K562 (cell line): ENCODE data around the gene POLR3H. TPM values are rescaled to one million over a fixed set of nuclear protein-coding genes. Genes with fewer than 3 reads are reported as not detected.

Experiments
- ATAC-seq: fragments of 200-7000 bp; cut with Tn5 transposase; 3 replicates; pipeline ENCODE4 v1.9.1; 2020; ENCODE audit warnings: moderate library complexity
- BruUV-seq: library from RNA; stranded (reverse); fragments of 400-500 nt; replicated peaks from 2 replicates; lab custom pipeline; 2021; lab: Mats Ljungman, UMichigan
- CTCF ChIA-PET: fragments of 300-600 bp; formaldehyde crosslinking; extraction: SDS; loops from one replicate; lab custom pipeline; 2021; ENCODE audit warnings: low intra/inter-chr PET ratio; lab: Yijun Ruan, JAX
- POLR2A ChIA-PET: fragments of 300-600, 350-650 bp; sonication (Branson Sonifier 250); formaldehyde crosslinking; extraction: SDS; loops from one replicate; lab custom pipeline; 2021; ENCODE audit warnings: antibody characterized with exemption, inconsistent platforms; lab: Yijun Ruan, JAX
- DNase-seq, 4 experiments: peaks; one replicate each; pipeline versions ENCODE4 v3.0.0 to v3.0.0-alpha.2; 2011 to 2018; ENCODE audit warnings: low spot score in 3 of 4, mixed read lengths in 3 of 4; ENCODE audit errors: extremely low read depth in 1 of 4
- FAIRE-seq: peaks from 2 replicates; lab custom pipeline; 2011; peaks lifted over from hg19 to GRCh38; lab: Jason Lieb, UNC
- H2AFZ ChIP-seq: 2 replicates; pipeline ENCODE4 v1.6.0; 2011; ENCODE audit warnings: low read depth, low read length, control low read depth, inconsistent platforms
- H3K27ac ChIP-seq: fragments of 200-600 bp; 3 replicates; pipeline ENCODE4 v1.8.0; 2011; ENCODE audit warnings: low read depth, mild to moderate bottlenecking, control low read depth, inconsistent platforms, low read length, moderate library complexity, mixed read lengths; ENCODE audit errors: extremely low read depth
- H3K27me3 ChIP-seq, 2 experiments: fragments of 300-600 bp in 1 of 2; 2 replicates in 1 of 2; 3 replicates in 1 of 2; pipeline versions ENCODE4 v1.6.0 to v1.8.0; 2011; ENCODE audit warnings: inconsistent platforms in 2 of 2, low read length in 2 of 2, mild to moderate bottlenecking in 1 of 2, mixed read lengths in 1 of 2, moderate library complexity in 1 of 2; ENCODE audit not compliant: control insufficient read depth in 2 of 2, insufficient read depth in 2 of 2
- H3K36me3 ChIP-seq: fragments of 300-600 bp; 3 replicates; pipeline ENCODE4 v1.8.0; 2011; ENCODE audit warnings: mild to moderate bottlenecking, low read length, inconsistent platforms; ENCODE audit not compliant: control insufficient read depth, insufficient read depth
- H3K4me1 ChIP-seq, 2 experiments: fragments of 200-600 bp in 1 of 2; replicated peaks in 1 of 2; 2 replicates in 1 of 2; 3 replicates in 1 of 2; pipeline versions ENCODE4 v1.5.1 to v1.8.0; 2011; ENCODE audit warnings: inconsistent platforms in 2 of 2, low read length in 2 of 2, mild to moderate bottlenecking in 1 of 2, mixed read lengths in 1 of 2, moderate library complexity in 1 of 2; ENCODE audit not compliant: control insufficient read depth in 2 of 2, insufficient read depth in 2 of 2
- H3K4me2 ChIP-seq: 2 replicates; pipeline ENCODE4 v1.6.1; 2011; ENCODE audit warnings: low read length, control low read depth, inconsistent platforms, mixed read lengths; ENCODE audit not compliant: insufficient read depth
- H3K4me3 ChIP-seq: fragments of 200-600 bp; sonication (generic), shearing (Covaris generic); 2 replicates; pipeline ENCODE4 v1.5.1; 2016; ENCODE audit warnings: control low read depth, inconsistent platforms
- H3K79me2 ChIP-seq: fragments of 200-600 bp; 3 replicates; pipeline ENCODE4 v1.8.0; 2011; ENCODE audit warnings: low read length, inconsistent platforms; ENCODE audit not compliant: control insufficient read depth, insufficient read depth
- H3K9ac ChIP-seq, 2 experiments: 2 replicates each; pipeline versions ENCODE4 v1.6.0 to v1.6.1; 2011; ENCODE audit warnings: low read depth in 2 of 2, low read length in 2 of 2, control low read depth in 1 of 2, inconsistent platforms in 1 of 2, mild to moderate bottlenecking in 1 of 2, mixed read lengths in 1 of 2; ENCODE audit not compliant: insufficient read depth in 1 of 2
- H3K9me1 ChIP-seq: one replicate; pipeline ENCODE4 v1.6.0; 2011; ENCODE audit warnings: inconsistent platforms, mild to moderate bottlenecking, low read length, moderate library complexity; ENCODE audit not compliant: control insufficient read depth, insufficient read depth
- H3K9me3 ChIP-seq: replicated peaks from 2 replicates; pipeline ENCODE4 v1.5.1; 2011; ENCODE audit warnings: low read depth, low read length, inconsistent platforms; ENCODE audit not compliant: control insufficient read depth, insufficient read depth
- H4K20me1 ChIP-seq: replicated peaks from 2 replicates; pipeline ENCODE4 v1.6.1; 2011; ENCODE audit warnings: low read length, inconsistent platforms, mixed read lengths; ENCODE audit not compliant: control insufficient read depth, insufficient read depth
- HSF4 ChIP-seq: fragments of 250-450 bp; sonication (Bioruptor Pico); IDR thresholded peaks from 2 replicates; pipeline ENCODE4 v2.1.2; 2022; ENCODE audit warnings: mild to moderate bottlenecking, moderate library complexity, borderline replicate concordance
- MCM5 ChIP-seq: fragments of 450-650 bp; IDR thresholded peaks from 2 replicates; pipeline ENCODE4 v1.6.1; 2016; ENCODE audit warnings: low read depth
- MLX ChIP-seq, 2 experiments: fragments of 450-650 bp in 1 of 2; sonication (generic) in 1 of 2; formaldehyde crosslinking; conservative IDR thresholded peaks; 2 replicates each; pipeline versions ENCODE4 v1.4.0 to v1.8.1; 2020 to 2022; ENCODE audit warnings: mild to moderate bottlenecking in 1 of 2, missing genetic modification reagents in 1 of 2
- NR3C1 ChIP-seq: sonication (generic); formaldehyde crosslinking; IDR thresholded peaks from 2 replicates; pipeline ENCODE4 v1.8.1; 2022; ENCODE audit warnings: missing genetic modification reagents
- RUNX1 ChIP-seq: sonication (generic); IDR thresholded peaks from 2 replicates; pipeline ENCODE4 v1.6.1; 2016; ENCODE audit warnings: antibody characterized with exemption, low read depth
- SP2 ChIP-seq: IDR thresholded peaks from 2 replicates; pipeline ENCODE4 v1.6.1; 2011; ENCODE audit warnings: mild to moderate bottlenecking, low read depth, low read length, moderate library complexity; ENCODE audit not compliant: poor library complexity, severe bottlenecking; ENCODE audit errors: extremely low read depth
- TCF3 ChIP-seq: sonication (generic); formaldehyde crosslinking; IDR thresholded peaks from 2 replicates; pipeline ENCODE4 v1.4.0; 2020; ENCODE audit warnings: mild to moderate bottlenecking, missing genetic modification reagents
- ZBTB49 ChIP-seq: sonication (generic); formaldehyde crosslinking; IDR thresholded peaks from 2 replicates; pipeline ENCODE4 v1.8.0; 2022; ENCODE audit warnings: missing genetic modification reagents, mild to moderate bottlenecking, borderline replicate concordance
- ZC3H11A ChIP-seq: IDR thresholded peaks from 2 replicates; pipeline ENCODE4 v1.6.1; 2012; ENCODE audit warnings: low read depth, low read length, improper control_type of control experiment
- ZNF134 ChIP-seq: fragments of 250-450 bp; sonication (Bioruptor Pico); conservative IDR thresholded peaks from 2 replicates; pipeline ENCODE4 v1.4.0; 2020
- ZNF165 ChIP-seq: fragments of 250-450 bp; sonication (Bioruptor Pico); IDR thresholded peaks from 2 replicates; pipeline ENCODE4 v1.4.0; 2020; ENCODE audit warnings: borderline replicate concordance
- ZNF311 ChIP-seq: fragments of 250-450 bp; sonication (Bioruptor Pico); IDR thresholded peaks from 2 replicates; pipeline ENCODE4 v1.4.0; 2020; ENCODE audit warnings: mild to moderate bottlenecking, moderate library complexity
- ZNF408 ChIP-seq: fragments of 250-450 bp; sonication (Bioruptor Pico); IDR thresholded peaks from 2 replicates; pipeline ENCODE4 v1.4.0; 2020; ENCODE audit warnings: low read depth, mild to moderate bottlenecking, moderate library complexity
- ZNF444 ChIP-seq: fragments of 250-450 bp; sonication (Bioruptor Pico); IDR thresholded peaks from 2 replicates; pipeline ENCODE4 v1.4.0; 2020; ENCODE audit warnings: mild to moderate bottlenecking, moderate library complexity
- ZNF655 ChIP-seq: fragments of 250-450 bp; sonication (Bioruptor Pico); IDR thresholded peaks from 2 replicates; pipeline ENCODE4 v1.5.0; 2021
- ZNF778 ChIP-seq: fragments of 450-650 bp; formaldehyde crosslinking; IDR thresholded peaks from 2 replicates; pipeline ENCODE4 v1.4.0; 2020; ENCODE audit warnings: mild to moderate bottlenecking, moderate library complexity
- WGBS: fragments of 100-300 bp; shearing (Covaris generic); methylation state at CpG from one replicate; pipeline ENCODE4 v1.1.6; 2016; ENCODE audit warnings: low coverage, mixed read lengths; ENCODE audit not compliant: insufficient coverage; ENCODE audit errors: missing lambda C conversion rate; 5-methylcytosine and 5-hydroxymethylcytosine counted together
- in situ Hi-C: fragments of 300-500 bp; cut with MboI; formaldehyde crosslinking; loops from 4 replicates; pipeline ENCODE4 v1.15.0; 2018; ENCODE audit warnings: inconsistent platforms, mixed read lengths
- intact Hi-C: fragments of 100-400 bp; cut with micrococcal nuclease; formaldehyde crosslinking; loops from 2 replicates; pipeline ENCODE4 v1.14.2; 2022
- polyA plus RNA-seq, 8 experiments: library from polyadenylated mRNA; depleted of rRNA in 4 of 8; stranded (reverse) in 5 of 8; unstranded in 3 of 8; fragments of >200 nt; fragmentation: Nextera tagmentation in 2 of 8; fragmentation: Illumina TruSeq in 1 of 8; extraction: Ambion mirVana in 2 of 8; extraction: Trizol in 1 of 8; gene quantifications; 2 replicates each; pipeline versions ENCODE4 v1.2.1 to v1.2.3, GENCODE V29; 2011 to 2014; ENCODE audit warnings: inconsistent platforms in 1 of 8, missing spikeins in 1 of 8
- total RNA-seq, 7 experiments: library from RNA; depleted of rRNA in 6 of 7; stranded (reverse); fragments of >200 nt in 6 of 7; fragmentation: Illumina TruSeq in 2 of 7; extraction: Trizol in 2 of 7; gene quantifications; 2 replicates each; pipeline versions ENCODE4 v1.2.1 to v1.2.3, GENCODE V29; 2011 to 2021; ENCODE audit warnings: low replicate concordance in 1 of 7

The POLR3H gene
- total and polyA plus RNA-seq, 9 of the 15 experiments (the other 6 are each of a cell fraction or from before 2014, with no cell fraction given): 5.3 to 48.4 (median 22.2) TPM

GRCh38 chr22:41538583-41538982, 5.7 kb downstream of the POLR3H start:
- in situ Hi-C loops (no loop called here), intact Hi-C loops (no loop called here)
- no peaks in the 10 kb centered on the region for H3K9me3 ChIP-seq
- DNase-seq (no peak), FAIRE-seq (no peak), ATAC-seq (no peak)
- H3K27ac ChIP-seq: no peak overlapping the region
- H3K27me3 ChIP-seq: no peaks in the 10 kb centered on the region
- WGBS: 97% methylated on average over 8 of the region's 8 CpGs
- ChIA-PET CTCF (no interaction called here), POLR2A (interaction anchor here (0.6 kb wide), 1 partner anchor 24 kb away, joined by 3 read pairs; no protein-coding TSS in a partner anchor)
- H3K9ac ChIP-seq: no peak overlapping the region
- TF ChIP-seq MCM5 (no peak), ZNF408 (no peak), ZC3H11A (no peak), TCF3 (CRISPR knock-in tag) (no peak), ZNF655 (no peak), HSF4 (CRISPR knock-in tag) (no peak), ZBTB49 (CRISPR knock-in tag) (no peak), SP2 (no peak), ZNF311 (CRISPR knock-in tag) (no peak), ZNF165 (CRISPR knock-in tag) (no peak), RUNX1 (no peak), ZNF778 (CRISPR knock-in tag) (no peak), NR3C1 (CRISPR knock-in tag) (no peak), ZNF134 (CRISPR knock-in tag) (no peak), MLX (CRISPR knock-in tag; conservative IDR thresholded peaks at IDR 0.05) (no peak), ZNF444 (CRISPR knock-in tag) (no peak)
- H3K79me2 ChIP-seq: peaks cover 66% of the 10 kb centered on the region
- H4K20me1 ChIP-seq: peaks cover 22% of the 10 kb centered on the region
- H3K4me3 ChIP-seq: no peak overlapping the region
- H3K4me1 ChIP-seq: peaks cover 29 to 41% of the 10 kb centered on the region in 2 experiments; a peak in 4 of 5 replicates
- peaks cover 3% of the 10 kb centered on the region for H3K9me1 ChIP-seq
- H3K36me3 ChIP-seq: peaks cover 60% of the 10 kb centered on the region
- no TSS peak for BruUV-seq
- no peak overlapping the region for H3K4me2 ChIP-seq
- no peak overlapping the region for H2AFZ ChIP-seq
